H1 (cell line): ENCODE measurements around the gene LPAR3. TPM values are rescaled to one million over a fixed set of nuclear protein-coding genes. Genes with fewer than 3 reads are reported as not detected.

ENCODE experiments used
- CTCF ChIA-PET: fragments of 300-600 bp; sonication (Branson Sonifier 250); formaldehyde crosslinking; loops from one replicate; lab custom pipeline; 2021; ENCODE audit not compliant: partially characterized antibody; lab: Charles Lee
- POLR2A ChIA-PET: fragments of 300-600 bp; sonication (Branson Sonifier 250); formaldehyde crosslinking; loops from one replicate; lab custom pipeline; 2021; ENCODE audit warnings: inconsistent platforms; ENCODE audit not compliant: partially characterized antibody; lab: Charles Lee
- DNase-seq, 2 experiments: peaks; one replicate each; pipeline versions ENCODE4 v3.0.0 to v3.0.0-alpha.2; 2010 to 2022; ENCODE audit warnings: low spot score in 2 of 2, low read depth in 1 of 2, mixed read lengths in 1 of 2
- FAIRE-seq: peaks from 2 replicates; lab custom pipeline; 2011; peaks lifted over from hg19 to GRCh38; lab: Jason Lieb, UNC
- H2AFZ ChIP-seq: 2 replicates; pipeline ENCODE4 v1.8.1; 2012; ENCODE audit warnings: low read length, inconsistent platforms
- H2AK5ac ChIP-seq: 2 replicates; pipeline ENCODE4 v1.6.1; 2013; ENCODE audit warnings: low read depth, low read length
- H2BK120ac ChIP-seq: replicated peaks from 2 replicates; pipeline ENCODE3; 2013; ENCODE audit warnings: low read depth, low read length, inconsistent platforms
- H2BK12ac ChIP-seq: 2 replicates; pipeline ENCODE4 v1.6.1; 2013; ENCODE audit warnings: low read depth, low read length
- H2BK15ac ChIP-seq: 2 replicates; pipeline ENCODE4 v1.6.1; 2013; ENCODE audit warnings: low read length
- H2BK20ac ChIP-seq: 2 replicates; pipeline ENCODE4 v1.6.1; 2013; ENCODE audit warnings: low read length
- H2BK5ac ChIP-seq: 2 replicates; pipeline ENCODE4 v1.6.1; 2013; ENCODE audit warnings: low read depth, low read length
- H3K14ac ChIP-seq: 2 replicates; pipeline ENCODE4 v1.6.1; 2013; ENCODE audit warnings: inconsistent platforms; ENCODE audit not compliant: insufficient read length
- H3K18ac ChIP-seq: 2 replicates; pipeline ENCODE4 v1.6.1; 2013; ENCODE audit warnings: low read length; ENCODE audit errors: extremely low read depth
- H3K23ac ChIP-seq: 2 replicates; pipeline ENCODE4 v1.6.1; 2013; ENCODE audit warnings: inconsistent platforms; ENCODE audit not compliant: insufficient read length
- H3K23me2 ChIP-seq: 2 replicates; pipeline ENCODE4 v1.6.1; 2013; ENCODE audit warnings: low read depth, low read length
- H3K27ac ChIP-seq: 2 replicates; pipeline ENCODE4 v1.6.1; 2011; ENCODE audit warnings: low read depth, low read length, inconsistent platforms
- H3K27me3 ChIP-seq, 4 experiments: replicated peaks in 1 of 4; 1 replicate in 1 of 4; 2 replicates in 3 of 4; pipeline versions ENCODE4 v1.6.1 to v1.8.1; 2011 to 2013; ENCODE audit warnings: low read length in 3 of 4, mild to moderate bottlenecking in 3 of 4, inconsistent platforms in 2 of 4, mixed read lengths in 2 of 4, moderate library complexity in 1 of 4; ENCODE audit not compliant: control insufficient read depth in 3 of 4, insufficient read depth in 3 of 4; ENCODE audit errors: extremely low read depth in 1 of 4
- H3K36me3 ChIP-seq, 4 experiments: 2 replicates each; pipeline versions ENCODE4 v1.6.1 to v1.8.1; 2011 to 2013; ENCODE audit warnings: mild to moderate bottlenecking in 4 of 4, low read length in 3 of 4, moderate library complexity in 2 of 4, control low read depth in 1 of 4, inconsistent platforms in 1 of 4; ENCODE audit not compliant: insufficient read depth in 4 of 4, control insufficient read depth in 2 of 4
- H3K4ac ChIP-seq: replicated peaks from 2 replicates; pipeline ENCODE3; 2013; ENCODE audit warnings: low read length, low read depth, mixed read lengths, inconsistent platforms; ENCODE audit not compliant: insufficient read length
- H3K4me1 ChIP-seq, 4 experiments: replicated peaks in 1 of 4; 1 replicate in 1 of 4; 2 replicates in 3 of 4; pipeline versions ENCODE4 v1.6.1 to v1.8.1; 2011 to 2013; ENCODE audit warnings: low read length in 3 of 4, inconsistent platforms in 2 of 4, mixed read lengths in 1 of 4; ENCODE audit not compliant: insufficient read depth in 4 of 4, control insufficient read depth in 3 of 4
- H3K4me2 ChIP-seq, 2 experiments: 2 replicates each; pipeline versions ENCODE4 v1.6.1 to v1.8.1; 2011 to 2013; ENCODE audit warnings: low read depth in 2 of 2, low read length in 2 of 2, control low read depth in 1 of 2, inconsistent platforms in 1 of 2, mild to moderate bottlenecking in 1 of 2; ENCODE audit not compliant: insufficient read depth in 1 of 2
- H3K4me3 ChIP-seq, 4 experiments: fragments of 200-600, 300-600 bp in 1 of 4; sonication (generic), shearing (Covaris generic), sonication (Bioruptor Twin) in 1 of 4; 2 replicates each; pipeline versions ENCODE4 v1.5.1 to v1.8.1; 2011 to 2016; ENCODE audit warnings: low read length in 4 of 4, low read depth in 3 of 4, control low read depth in 2 of 4, inconsistent platforms in 2 of 4, mild to moderate bottlenecking in 2 of 4, mixed read lengths in 1 of 4, moderate library complexity in 1 of 4; ENCODE audit not compliant: insufficient read depth in 2 of 4; ENCODE audit errors: extremely low read depth in 1 of 4
- H3K56ac ChIP-seq: replicated peaks from 2 replicates; pipeline ENCODE3; 2013; ENCODE audit warnings: low read depth, mild to moderate bottlenecking, mixed read lengths, low read length, inconsistent platforms; ENCODE audit not compliant: insufficient read length
- H3K79me1 ChIP-seq: 2 replicates; pipeline ENCODE4 v1.6.1; 2013; ENCODE audit warnings: low read depth, low read length, control low read depth
- H3K79me2 ChIP-seq, 2 experiments: 2 replicates each; pipeline versions ENCODE4 v1.6.1 to v1.8.1; 2012 to 2013; ENCODE audit warnings: low read length in 2 of 2, mild to moderate bottlenecking in 2 of 2, inconsistent platforms in 1 of 2; ENCODE audit not compliant: insufficient read depth in 2 of 2, control insufficient read depth in 1 of 2
- H3K9ac ChIP-seq, 4 experiments: replicated peaks in 1 of 4; 1 replicate in 1 of 4; 2 replicates in 3 of 4; pipeline versions ENCODE4 v1.6.1 to v1.8.1; 2011 to 2013; ENCODE audit warnings: low read depth in 3 of 4, low read length in 3 of 4, control low read depth in 2 of 4, mild to moderate bottlenecking in 2 of 4, moderate library complexity in 2 of 4, inconsistent platforms in 1 of 4; ENCODE audit errors: extremely low read depth in 1 of 4
- H3K9me3 ChIP-seq, 2 experiments: 2 replicates each; pipeline versions ENCODE4 v1.6.1 to v1.8.1; 2012 to 2013; ENCODE audit warnings: mild to moderate bottlenecking in 2 of 2, moderate library complexity in 2 of 2, control low read depth in 1 of 2, inconsistent platforms in 1 of 2, low read depth in 1 of 2, low read length in 1 of 2, mixed read lengths in 1 of 2; ENCODE audit not compliant: insufficient read depth in 2 of 2
- H4K20me1 ChIP-seq, 2 experiments: replicated peaks in 1 of 2; 2 replicates each; pipeline versions ENCODE3 to v1.8.1; 2011 to 2013; ENCODE audit warnings: inconsistent platforms in 2 of 2, low read length in 2 of 2, mild to moderate bottlenecking in 1 of 2; ENCODE audit not compliant: insufficient read depth in 2 of 2, control insufficient read depth in 1 of 2
- H4K5ac ChIP-seq: 2 replicates; pipeline ENCODE4 v1.6.1; 2013; ENCODE audit warnings: low read length, low read depth, mixed read lengths, inconsistent platforms; ENCODE audit not compliant: insufficient read length
- H4K8ac ChIP-seq: 2 replicates; pipeline ENCODE4 v1.8.0; 2013; ENCODE audit warnings: mild to moderate bottlenecking, moderate library complexity, low read length, inconsistent platforms; ENCODE audit not compliant: insufficient read depth; ENCODE audit errors: extremely low read depth
- H4K91ac ChIP-seq: replicated peaks from 2 replicates; pipeline ENCODE3; 2013; ENCODE audit warnings: low read length, mixed read lengths, inconsistent platforms; ENCODE audit not compliant: insufficient read length
- EP300 ChIP-seq, 2 experiments: IDR thresholded peaks; 1 replicate in 1 of 2; 2 replicates in 1 of 2; pipeline ENCODE4 v1.6.1; 2011 to 2012; ENCODE audit warnings: low read depth in 2 of 2, low read length in 2 of 2, mild to moderate bottlenecking in 2 of 2, borderline replicate concordance in 1 of 2, inconsistent platforms in 1 of 2, moderate library complexity in 1 of 2
- SP4 ChIP-seq: IDR thresholded peaks from 2 replicates; pipeline ENCODE4 v1.6.1; 2012; ENCODE audit warnings: low read length, inconsistent platforms
- WGBS, 2 experiments: shearing (Covaris generic) in 1 of 2; methylation state at CpG; one replicate each; pipeline versions ENCODE4 v1.1.6 to v1.1.7; 2013 to 2015; ENCODE audit warnings: low lambda C conversion rate in 2 of 2, mixed read lengths in 2 of 2, inconsistent platforms in 1 of 2, low coverage in 1 of 2, missing lambda C conversion rate in 1 of 2; ENCODE audit not compliant: insufficient replicate concordance in 2 of 2, insufficient coverage in 1 of 2, insufficient read length in 1 of 2; ENCODE audit errors: extremely low coverage in 1 of 2, missing lambda C conversion rate in 1 of 2; 5-methylcytosine and 5-hydroxymethylcytosine counted together
- polyA plus RNA-seq, 7 experiments: library from polyadenylated mRNA; depleted of rRNA in 3 of 7; stranded (reverse) in 5 of 7; unstranded in 2 of 7; fragments of >200 nt in 5 of 7; fragments of 200-250 nt in 2 of 7; gene quantifications; 1 replicate in 5 of 7; 2 replicates in 1 of 7; 4 replicates in 1 of 7; pipeline versions ENCODE4 v1.2.1 to v1.2.3, GENCODE V29; 2011 to 2013; ENCODE audit warnings: missing spikeins in 2 of 7, mixed read lengths in 2 of 7
- total RNA-seq: library from RNA; stranded (reverse); fragmentation: NEBNext Ultra II Directional; extraction: Animal tissue kit (Norgen Biotek cat#: 25700); gene quantifications from 2 replicates; pipeline ENCODE4 v1.2.1, GENCODE V29; 2021

The LPAR3 gene
- total and polyA plus RNA-seq, 2 of the 8 experiments (the other 6 are each of a cell fraction or from before 2014, with no cell fraction given), result 17.1 to 25.4 TPM

DNA sequence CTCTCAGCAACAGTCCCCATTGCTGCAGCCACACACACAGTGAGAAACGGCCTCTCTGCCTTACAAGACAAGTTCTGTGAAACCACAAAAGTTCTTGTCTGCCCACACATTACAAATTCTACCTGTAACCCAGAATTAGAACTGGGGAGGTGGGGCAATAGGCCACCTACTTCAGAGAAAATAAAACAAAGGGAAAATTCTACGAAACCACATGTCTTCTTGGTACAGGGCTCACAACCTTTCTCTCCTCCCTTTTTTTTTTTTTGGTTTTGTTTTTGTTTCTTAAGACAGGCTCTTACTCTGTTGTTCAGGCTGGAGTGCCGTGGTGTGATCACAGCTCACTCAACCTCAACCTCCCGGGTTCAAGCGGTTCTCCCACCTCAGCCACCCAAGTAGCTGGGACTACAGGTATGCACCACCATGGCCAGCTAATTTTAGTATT lies 30.2 kb downstream of the LPAR3 start:
- Histone ChIP-seq H2BK15ac (no peak overlapping the region), H2BK20ac (no peak overlapping the region), H4K8ac (no peak overlapping the region), H3K27me3 (no peaks in the 10 kb centered on the region), H3K56ac (no peak overlapping the region), H4K5ac (no peak overlapping the region), H3K23me2 (no peaks in the 10 kb centered on the region), H2AK5ac (no peak overlapping the region), H3K27ac (no peak overlapping the region), H3K18ac (no peak overlapping the region), H3K23ac (no peak overlapping the region), H3K4ac (no peak overlapping the region), H2BK120ac (no peak overlapping the region), H2AFZ (no peak overlapping the region), H3K14ac (no peak overlapping the region), H3K4me3 (no peak overlapping the region), H2BK5ac (no peak overlapping the region), H3K36me3 (peaks cover 0 to 6% (median 1%) of the 10 kb centered on the region in 4 experiments; a peak in 3 of 8 replicates), H3K4me1 (no peaks in the 10 kb centered on the region), H3K9me3 (no peaks in the 10 kb centered on the region), H3K4me2 (no peak overlapping the region), H3K9ac (no peak overlapping the region), H4K91ac (no peak overlapping the region), H2BK12ac (no peak overlapping the region), H4K20me1 (peaks cover 2 to 3% of the 10 kb centered on the region in 2 experiments), H3K79me2 (peaks cover 0 to 3% of the 10 kb centered on the region in 2 experiments; a peak in 2 of 4 replicates), H3K79me1 (no peaks in the 10 kb centered on the region; the same call in 1 of the 2 replicates)
- DNase-seq (no peak), FAIRE-seq (no peak)
- CTCF ChIA-PET, result no interaction called here
- 82% methylated on average over 5 of the region's 5 CpGs; no CpG with 5 or more reads in 1 of the 2 experiments for WGBS, 2 experiments
- POLR2A ChIA-PET, result no interaction called here
- no peak for TF ChIP-seq SP4
- TF ChIP-seq EP300 (IDR thresholded peaks at IDR 0.05; ENCODE audit: borderline replicate concordance in 1 of 2, low read depth in 2 of 2, low read length in 2 of 2), result no peak
